Stomach (tissue), 4 donors: ENCODE data around the gene MTFR2.

Source experiments
- CTCF ChIP-seq, 7 experiments: fragments of 450-650 bp in 4 of 7; fragments of 200-600 bp in 3 of 7; sonication (generic) in 3 of 7; IDR thresholded peaks; one replicate each; pipeline ENCODE4 v1.5.1; 2016 to 2019; ENCODE audit warnings: antibody characterized with exemption in 7 of 7, control low read depth in 2 of 7, mild to moderate bottlenecking in 1 of 7
- POLR2A ChIP-seq, 4 donors: fragments of 450-650 bp; IDR thresholded peaks; one replicate each; pipeline ENCODE4 v1.6.1; 2016; ENCODE audit warnings: antibody characterized with exemption in 4 of 4, control low read depth in 2 of 4, mild to moderate bottlenecking in 1 of 4, moderate library complexity in 1 of 4
- POLR2AphosphoS5 ChIP-seq, 3 donors: sonication (generic); formaldehyde crosslinking; IDR thresholded peaks; one replicate each; pipeline ENCODE4 v1.6.1; 2016; ENCODE audit warnings: antibody characterized with exemption in 3 of 3

GRCh38 chr6:136249811-136250685 lies at the start of gene MTFR2:
- peak in 1 of 7 experiments; percentile 5 for TF ChIP-seq CTCF (IDR thresholded peaks at IDR 0.05)
- TF ChIP-seq POLR2A (IDR thresholded peaks at IDR 0.05): no peak
- TF ChIP-seq POLR2AphosphoS5 (IDR thresholded peaks at IDR 0.05): peak; percentile 43 to 95 (median 52)
